Stimulated activated CD8-positive, alpha-beta memory T cell treated with anti-CD3 and anti-CD28 coated beads, Interleukin-15, amount 100 ng/mL, for 4 hours (primary cell): ENCODE results near the gene TESK1.

Experiments used
- DNase-seq, 2 donors: peaks; one replicate each; pipeline ENCODE4 v3.0.0-alpha.2; 2020; ENCODE audit warnings: low read depth in 2 of 2

Gene TESK1

DNA sequence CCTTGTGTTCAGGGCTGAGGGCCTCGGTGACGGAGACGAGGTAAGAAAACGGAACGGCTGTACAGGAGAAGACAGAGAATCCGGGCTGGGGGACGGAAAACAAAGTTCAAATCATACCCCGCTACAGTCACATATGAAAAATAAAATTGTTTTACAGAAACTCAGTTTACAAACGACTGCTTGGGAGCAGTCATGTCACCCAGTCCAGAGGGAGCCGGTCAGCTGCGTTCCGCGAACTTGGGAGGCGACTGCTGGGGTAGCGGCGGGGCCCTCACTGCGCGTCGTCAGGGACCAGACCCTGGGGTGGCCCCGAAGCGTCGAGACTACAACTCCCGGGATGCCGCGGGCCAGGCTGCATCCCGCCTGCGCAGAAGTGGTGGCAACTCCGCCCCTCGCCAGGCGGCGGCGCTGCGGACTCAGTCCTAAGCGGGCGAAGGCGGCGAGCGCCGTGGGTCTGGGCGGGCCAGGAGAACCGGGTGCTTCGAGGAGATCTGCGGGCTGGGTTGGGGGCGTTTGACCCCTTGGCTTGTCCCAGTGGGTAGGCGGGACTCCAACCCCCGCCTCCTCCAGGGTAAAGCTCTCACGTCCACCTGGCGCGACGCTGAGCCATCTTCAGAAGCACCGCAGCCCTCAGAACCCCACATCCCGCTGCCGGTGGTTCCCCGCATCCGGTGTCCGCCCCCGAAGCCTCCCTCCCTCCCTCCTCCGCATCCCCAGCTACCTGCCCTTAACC lies 41.6 kb downstream of the TESK1 start:
- DNase-seq, result peak; percentile 80 to 81

DNA sequence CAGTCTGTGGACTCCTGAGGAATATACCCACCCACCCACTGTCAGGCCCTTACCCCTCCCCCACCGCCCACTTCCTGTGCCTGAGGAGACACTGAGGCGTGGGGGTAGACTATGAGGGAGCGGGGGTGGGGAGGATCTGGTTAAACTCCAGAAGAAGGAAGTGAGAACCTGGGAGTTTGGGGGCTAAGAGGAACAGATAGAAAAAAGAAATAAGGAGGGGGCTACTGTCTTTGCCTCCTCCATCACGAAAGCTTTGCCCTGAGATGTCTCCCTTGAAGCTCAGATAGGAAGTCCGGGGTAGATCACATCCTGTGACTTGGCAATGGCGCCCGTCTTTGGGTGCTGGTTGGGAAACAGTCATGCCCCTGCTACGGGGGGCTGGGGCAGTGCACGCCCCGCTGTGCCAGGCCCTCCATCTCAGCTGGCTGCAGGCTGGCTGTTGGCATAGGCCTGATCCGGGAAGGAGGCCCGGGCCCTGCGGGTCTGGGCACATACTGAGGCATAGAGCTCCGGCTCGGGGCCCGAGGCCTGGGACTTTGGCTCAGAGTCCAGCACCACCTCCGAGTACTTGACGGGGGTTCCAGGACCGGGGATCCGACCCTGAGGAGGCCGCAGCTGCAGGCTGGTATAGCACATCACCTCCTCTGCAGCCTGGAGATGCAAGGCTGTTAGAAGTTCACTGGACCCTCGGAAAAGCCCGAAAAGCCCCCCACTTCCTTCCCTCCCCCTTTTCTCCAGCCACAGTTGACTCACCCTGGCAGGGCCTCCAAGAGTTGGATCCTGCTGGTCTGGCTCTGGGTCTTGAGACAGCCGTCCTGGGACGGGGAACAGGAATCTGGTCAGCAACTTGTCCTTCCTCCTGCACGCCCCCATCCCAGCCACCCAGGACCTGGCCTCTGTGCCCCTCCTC lies 44.6 kb downstream of the TESK1 start:
- DNase-seq, result no peak

DNA sequence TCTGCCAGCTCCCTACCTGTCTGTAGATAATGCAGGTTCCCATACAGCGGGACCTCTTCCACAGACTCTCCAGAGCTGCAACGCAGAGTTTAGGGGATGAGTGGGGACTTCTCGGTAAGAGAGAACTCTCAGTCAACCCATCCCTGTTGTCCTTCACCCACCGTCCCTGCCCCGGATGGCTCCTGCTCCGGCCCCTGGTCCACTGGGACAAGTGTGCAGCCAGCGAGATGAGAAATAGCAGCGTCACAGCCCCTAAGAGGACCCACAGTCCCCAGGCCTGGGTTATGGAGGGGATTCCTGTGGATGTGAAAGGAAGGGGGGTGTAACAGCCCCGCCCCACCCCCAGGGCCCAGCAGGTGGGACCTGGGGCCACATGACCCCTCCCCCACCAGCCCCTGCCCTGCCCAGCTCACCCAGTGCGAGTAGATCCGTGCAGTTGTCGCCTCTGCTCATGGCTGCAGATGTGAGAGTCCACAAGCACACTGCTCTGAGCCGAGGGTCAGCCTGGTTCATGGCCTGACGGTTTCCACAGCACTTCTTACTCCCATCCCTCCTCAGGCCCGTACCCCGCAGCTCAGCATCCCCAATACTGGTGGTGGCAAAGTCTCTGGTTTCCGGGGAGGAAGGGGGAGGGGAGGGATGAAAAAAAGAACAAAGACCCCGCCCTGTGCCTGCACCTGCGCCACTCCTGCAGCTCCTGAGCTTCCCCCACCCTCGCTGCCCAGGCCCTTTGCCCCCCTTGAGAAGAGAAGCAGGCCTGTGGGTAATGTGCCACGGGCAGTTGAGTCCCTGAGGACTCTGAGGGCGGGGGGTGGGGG lies 45.5 kb downstream of the TESK1 start, which contains the start of gene SIT1:
TSS of gene SIT1 (minus strand) at position 591 of the 818 bp plus-strand sequence. CDS start at position 513, 78 bp downstream.
- no peak for DNase-seq

DNA sequence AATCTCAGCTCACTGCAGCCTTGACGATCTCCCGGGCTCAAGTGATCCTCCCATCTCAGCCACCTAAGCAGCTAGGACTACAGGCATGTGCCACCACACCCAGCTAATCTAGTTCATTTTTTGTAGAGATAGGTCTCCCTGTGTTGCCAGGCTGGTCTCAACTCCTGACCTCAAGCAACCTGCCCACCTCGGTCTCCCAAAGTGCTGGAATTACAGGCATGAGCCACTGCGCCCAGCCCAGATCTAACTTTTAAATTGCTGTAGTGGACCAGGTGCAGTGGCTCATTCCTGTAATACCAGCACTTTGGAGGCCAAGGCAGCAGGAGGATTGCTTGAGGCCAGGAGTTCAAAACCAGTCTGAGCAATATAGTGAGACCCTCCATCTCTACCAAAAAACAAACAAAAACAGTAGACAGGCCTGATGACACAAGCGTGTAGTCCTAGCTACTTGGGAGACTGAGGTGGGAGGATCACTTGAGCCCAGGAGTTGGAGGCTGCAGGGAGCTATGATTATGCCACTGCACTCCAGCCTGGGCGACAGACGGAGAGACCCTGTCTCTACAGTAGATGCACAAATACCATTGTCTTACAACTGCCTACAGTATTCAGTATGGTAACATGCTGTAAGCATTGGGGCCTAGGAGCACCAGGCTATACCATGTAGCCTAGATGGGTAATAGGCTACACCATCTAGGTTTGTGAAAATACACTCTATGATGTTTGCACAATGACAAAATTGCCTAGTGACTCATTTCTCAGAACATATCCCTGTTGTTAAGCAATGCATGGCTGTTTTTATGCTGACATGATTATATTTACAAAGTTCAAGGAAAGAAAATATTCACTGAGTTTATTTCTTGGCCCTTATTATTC lies 47.1 kb downstream of the TESK1 start:
- DNase-seq, result no peak

DNA sequence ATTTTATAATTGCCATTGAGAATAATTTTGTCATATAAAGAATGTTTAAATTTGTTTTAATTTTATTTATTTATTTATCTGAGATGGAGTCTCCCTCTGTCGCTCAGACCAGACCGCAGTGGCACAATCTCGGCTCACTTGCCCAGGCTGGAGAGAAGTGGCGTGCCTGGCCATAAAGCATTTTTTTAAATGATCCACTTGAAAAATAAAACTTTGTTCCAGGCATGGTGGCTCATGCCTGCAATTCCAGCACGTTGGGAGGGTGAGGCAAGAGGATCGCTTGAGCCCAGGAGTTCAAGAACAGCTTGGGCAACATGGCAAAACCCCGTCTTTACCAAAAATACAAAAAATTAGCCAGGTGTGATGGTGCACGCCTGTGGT lies 47.8 kb downstream of the TESK1 start:
- DNase-seq, result no peak

DNA sequence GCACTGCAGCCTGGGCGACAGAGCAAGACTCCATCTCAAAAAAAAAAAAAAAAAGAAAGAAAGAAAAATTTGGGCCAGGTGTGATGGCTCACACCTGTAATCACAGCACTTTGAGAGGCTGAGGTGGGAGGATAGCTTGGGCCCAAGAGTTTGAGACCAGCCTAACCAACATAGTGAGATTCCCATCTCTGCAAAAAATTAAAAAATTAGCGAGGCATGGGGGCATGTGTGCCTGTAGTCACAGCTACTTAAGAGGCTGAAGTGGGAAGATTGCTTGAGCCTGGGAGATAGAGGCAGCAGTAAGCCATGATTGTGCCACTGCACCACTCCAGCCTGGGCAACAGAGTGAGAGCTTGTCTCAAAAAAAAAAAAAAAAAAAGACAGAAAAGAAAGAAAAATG lies 48.5 kb downstream of the TESK1 start:
- no peak for DNase-seq

DNA sequence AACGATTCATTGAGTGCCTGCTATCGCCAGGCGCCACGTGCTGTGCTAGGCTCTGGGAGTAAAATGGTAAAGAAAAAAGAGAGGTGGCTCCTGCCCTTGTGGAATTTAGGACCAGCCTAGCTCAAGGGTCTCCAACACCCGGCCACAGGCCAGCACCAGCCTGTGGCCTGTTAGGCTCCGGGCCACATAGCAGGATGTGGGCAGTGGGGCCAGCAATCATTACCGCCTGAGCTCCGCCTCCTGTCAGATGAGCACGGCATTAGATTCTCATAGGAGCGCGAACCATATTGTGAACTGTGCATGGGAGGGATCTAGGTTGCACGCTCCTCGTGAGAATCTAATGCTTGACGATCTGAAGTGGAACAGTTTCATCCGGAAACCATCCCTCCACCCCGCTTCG lies 51.3 kb downstream of the TESK1 start:
- DNase-seq, result no peak

DNA sequence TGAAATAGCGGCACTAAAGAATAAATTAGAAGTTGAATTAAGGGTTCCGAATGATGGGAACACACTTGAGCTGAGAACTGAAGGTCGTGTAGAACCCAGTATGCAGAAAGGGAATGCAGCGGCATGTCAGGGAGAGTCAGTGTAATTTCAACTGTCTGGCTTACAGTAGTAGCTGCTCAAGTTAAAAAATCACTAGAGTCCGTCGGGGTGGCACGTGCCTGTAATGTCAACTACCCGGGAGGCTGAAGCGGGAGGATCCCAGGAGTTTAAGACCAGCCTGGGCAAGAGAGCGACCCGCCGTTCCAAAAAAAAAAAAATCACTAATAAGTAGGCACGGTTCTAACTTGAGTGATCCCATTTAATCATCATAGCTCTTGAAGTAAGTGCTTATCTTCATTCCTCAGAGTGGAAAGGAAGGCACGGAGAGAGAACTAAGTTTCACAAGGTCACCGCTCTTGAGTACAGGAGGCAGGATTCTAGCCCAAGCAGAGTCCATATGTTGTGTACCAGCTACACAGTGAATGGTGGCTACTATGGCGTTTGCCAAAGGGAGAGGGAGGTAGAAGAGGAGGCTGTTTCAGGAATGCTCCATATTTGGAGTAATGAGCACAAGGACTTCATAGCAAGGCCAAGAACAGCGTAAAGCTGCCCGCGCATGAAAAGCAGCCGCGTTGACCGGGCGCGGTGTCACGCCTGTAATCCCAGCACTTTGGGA lies 51.9 kb downstream of the TESK1 start:
- no peak for DNase-seq

DNA sequence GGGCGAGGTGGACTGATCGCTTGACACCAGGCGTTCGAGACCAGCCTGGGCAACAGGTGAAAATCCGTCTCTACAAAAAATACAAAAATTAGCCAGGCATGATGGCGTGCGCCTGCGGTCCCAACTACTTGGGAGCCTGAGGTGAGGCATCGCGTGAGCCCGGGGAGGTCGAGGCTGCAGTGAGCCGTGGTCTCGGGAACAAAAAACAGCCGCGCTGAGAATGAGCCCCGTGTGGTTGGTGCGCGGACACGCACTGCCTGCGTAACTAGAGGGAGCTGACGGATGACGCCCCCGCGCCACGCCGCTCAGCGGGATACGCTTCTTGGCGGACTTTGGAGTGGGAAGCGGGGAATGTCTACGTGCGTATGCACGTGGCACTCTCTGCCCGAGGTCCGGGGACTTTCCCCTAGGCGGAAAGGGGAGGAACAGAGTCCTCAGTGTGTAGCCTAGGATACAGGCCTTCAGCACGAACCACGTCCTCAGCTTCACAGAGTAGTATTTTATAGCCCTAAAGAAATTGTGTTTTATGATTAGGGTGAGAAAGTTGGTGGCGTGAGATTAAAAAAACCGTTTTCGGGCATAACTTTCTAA lies 52.6 kb downstream of the TESK1 start, which contains the start of gene RMRP:
TSS of gene RMRP (minus strand) at position 474 of the 591 bp plus-strand sequence.
- DNase-seq, result peak; percentile 85 to 94

DNA sequence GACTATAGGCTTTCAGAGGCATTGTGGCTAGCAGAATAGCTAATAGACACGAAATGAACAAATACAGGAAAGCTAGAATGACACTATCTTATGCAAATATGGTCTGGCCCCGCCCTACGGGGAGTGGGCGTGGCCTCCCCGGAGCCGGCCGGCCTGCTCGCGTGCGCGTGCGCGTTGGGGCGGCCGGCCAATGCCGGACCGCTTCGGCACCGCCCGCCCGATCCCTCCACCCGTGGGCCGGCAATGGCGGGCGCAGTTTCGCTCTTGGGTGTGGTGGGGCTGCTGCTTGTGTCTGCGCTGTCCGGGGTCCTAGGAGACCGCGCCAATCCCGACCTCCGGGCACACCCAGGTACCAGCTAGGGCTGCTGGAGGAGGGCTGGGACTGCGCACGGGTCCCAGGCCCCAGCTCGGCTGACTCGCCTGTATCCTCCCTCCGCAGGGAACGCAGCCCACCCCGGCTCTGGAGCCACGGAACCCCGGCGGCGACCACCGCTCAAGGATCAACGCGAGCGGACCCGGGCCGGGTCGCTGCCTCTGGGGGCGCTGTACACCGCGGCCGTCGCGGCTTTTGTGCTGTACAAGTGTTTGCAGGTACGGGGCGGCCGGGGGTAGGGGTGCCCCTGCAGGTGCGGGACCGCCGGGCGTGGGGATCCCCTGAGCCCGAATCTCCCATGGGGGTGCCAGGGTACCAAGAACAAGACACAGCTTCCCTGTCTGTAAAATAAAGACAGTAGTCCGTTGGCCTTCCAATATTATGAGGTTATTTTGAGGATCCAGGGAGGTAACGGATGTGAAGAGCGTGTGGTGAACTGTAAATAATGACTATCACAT lies 53.3 kb downstream of the TESK1 start, which contains the start of gene CCDC107:
TSS of gene CCDC107 (plus strand) at position 156 of the 831 bp plus-strand sequence. CDS start at position 244, 88 bp downstream.
- DNase-seq, result peak; percentile 68 to 71

DNA sequence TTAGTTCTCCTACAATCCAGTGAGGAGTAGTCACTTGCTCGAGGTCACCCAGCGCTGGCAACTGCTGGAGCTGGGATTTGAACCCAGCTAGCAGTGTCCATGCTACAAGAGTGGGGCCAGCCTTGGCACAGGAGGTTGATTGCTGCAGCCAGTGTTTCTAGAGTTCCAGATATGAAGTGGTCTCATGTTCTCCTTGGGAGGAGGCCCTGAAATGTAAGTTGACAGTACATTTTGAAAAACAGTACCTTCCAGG lies 53.8 kb downstream of the TESK1 start:
- no peak for DNase-seq

DNA sequence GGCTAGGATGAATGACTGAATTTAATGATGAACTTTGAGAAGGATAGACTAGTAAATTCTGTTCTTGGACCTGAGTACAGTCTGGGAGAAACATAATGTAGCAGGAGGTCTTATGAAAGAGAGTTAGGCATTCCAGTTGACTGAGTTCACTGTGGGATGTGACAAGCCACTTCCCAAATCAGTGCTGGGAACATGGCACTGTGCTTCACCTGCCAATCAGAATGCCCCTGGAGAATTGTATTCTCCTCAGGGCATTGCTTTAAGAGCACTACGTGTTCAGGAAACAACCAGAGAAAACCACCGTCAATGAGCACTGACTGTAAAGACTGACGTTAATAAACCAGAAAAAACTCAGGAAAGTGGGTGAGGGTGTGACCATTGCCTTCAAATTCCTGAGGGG lies 54.3 kb downstream of the TESK1 start:
- DNase-seq, result no peak
